ENCODE data around the gene NECTIN2. TPM values are rescaled to one million over a fixed set of nuclear protein-coding genes. Genes with fewer than 3 reads are reported as not detected.
"Not testable (repeated sequence)": the region's sequence is repeated elsewhere in the genome, so short reads cannot be mapped to it uniquely, and the experiment has no call there.

Gene NECTIN2
- total RNA-seq, 1 experiment from 2014 or later: 96.3 TPM

DNA sequence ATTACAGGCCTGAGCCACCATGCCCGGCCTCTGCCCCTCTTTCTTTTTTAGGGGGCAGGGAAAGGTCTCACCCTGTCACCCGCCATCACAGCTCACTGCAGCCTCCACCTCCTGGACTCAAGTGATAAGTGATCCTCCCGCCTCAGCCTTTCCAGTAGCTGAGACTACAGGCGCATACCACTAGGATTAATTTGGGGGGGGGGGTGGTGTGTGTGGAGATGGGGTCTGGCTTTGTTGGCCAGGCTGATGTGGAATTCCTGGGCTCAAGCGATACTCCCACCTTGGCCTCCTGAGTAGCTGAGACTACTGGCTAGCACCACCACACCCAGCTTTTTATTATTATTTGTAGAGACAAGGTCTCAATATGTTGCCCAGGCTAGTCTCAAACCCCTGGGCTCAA is 63.7 kb downstream of the NECTIN2 start:
- H3K9ac ChIP-seq (ENCODE audit: low read length): no peak overlapping the region
- no peak overlapping the region for H3K4me2 ChIP-seq (ENCODE audit: low read length)
- no peaks in the 10 kb centered on the region for H4K20me1 ChIP-seq (ENCODE audit: insufficient read depth)
- no TSS peak for BruUV-seq (replicated peaks)
- H3K36me3 ChIP-seq (ENCODE audit: control insufficient read depth in 1 of 2, insufficient read depth in 2 of 2, low read length in 2 of 2): no peaks in the 10 kb centered on the region
- ChIA-PET CTCF (no interaction called here), POLR2A (interaction anchor here (0.8 kb wide), 1 partner anchor 64 kb away, joined by 4 read pairs; no protein-coding TSS in a partner anchor), RAD21 (ENCODE audit: low non-redundant PET in 1 of 2, low total read pairs in 2 of 2, uncharacterized antibody in 2 of 2, unreplicated experiment in 2 of 2) (no interaction called here)
- no peaks in the 10 kb centered on the region for H3K79me2 ChIP-seq (ENCODE audit: insufficient read depth, low read length)
- no peaks in the 10 kb centered on the region for H3K27me3 ChIP-seq (ENCODE audit: insufficient read depth, low read length)
- H3K4me3 ChIP-seq (replicated peaks in 1 of 2; ENCODE audit: low read depth in 1 of 2, low read length in 2 of 2): no peak overlapping the region
- intact Hi-C loops (cut with micrococcal nuclease): no loop called here
- no peak overlapping the region for H2AFZ ChIP-seq (ENCODE audit: low read depth, low read length, poor library complexity, severe bottlenecking)
- DNase-seq (ENCODE audit: low read depth, low spot score): no peak
- no peak for ATAC-seq
- H3K9me2 ChIP-seq (ENCODE audit: insufficient read depth): no peaks in the 10 kb centered on the region
- TF ChIP-seq JUND (IDR thresholded peaks at IDR 0.05): no peak
- TF ChIP-seq TCF7L2 (IDR thresholded peaks at IDR 0.05; ENCODE audit: borderline replicate concordance, extremely low read depth, insufficient read depth, insufficient read length): no peak
- TF ChIP-seq, protein P1, sequence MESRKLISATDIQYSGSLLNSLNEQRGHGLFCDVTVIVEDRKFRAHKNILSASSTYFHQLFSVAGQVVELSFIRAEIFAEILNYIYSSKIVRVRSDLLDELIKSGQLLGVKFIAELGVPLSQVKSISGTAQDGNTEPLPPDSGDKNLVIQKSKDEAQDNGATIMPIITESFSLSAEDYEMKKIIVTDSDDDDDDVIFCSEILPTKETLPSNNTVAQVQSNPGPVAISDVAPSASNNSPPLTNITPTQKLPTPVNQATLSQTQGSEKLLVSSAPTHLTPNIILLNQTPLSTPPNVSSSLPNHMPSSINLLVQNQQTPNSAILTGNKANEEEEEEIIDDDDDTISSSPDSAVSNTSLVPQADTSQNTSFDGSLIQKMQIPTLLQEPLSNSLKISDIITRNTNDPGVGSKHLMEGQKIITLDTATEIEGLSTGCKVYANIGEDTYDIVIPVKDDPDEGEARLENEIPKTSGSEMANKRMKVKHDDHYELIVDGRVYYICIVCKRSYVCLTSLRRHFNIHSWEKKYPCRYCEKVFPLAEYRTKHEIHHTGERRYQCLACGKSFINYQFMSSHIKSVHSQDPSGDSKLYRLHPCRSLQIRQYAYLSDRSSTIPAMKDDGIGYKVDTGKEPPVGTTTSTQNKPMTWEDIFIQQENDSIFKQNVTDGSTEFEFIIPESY (IDR thresholded peaks at IDR 0.05; ENCODE audit: extremely low read depth, insufficient replicate concordance, low read length): no peak
- TF ChIP-seq SP1 (IDR thresholded peaks at IDR 0.05; ENCODE audit: low read depth): no peak
- TF ChIP-seq EGR1 (IDR thresholded peaks at IDR 0.05; ENCODE audit: low read depth): no peak
- TF ChIP-seq EZH2phosphoT487 (IDR thresholded peaks at IDR 0.05; ENCODE audit: borderline replicate concordance): no peak
- no peak for TF ChIP-seq POLR2AphosphoS5 (IDR thresholded peaks at IDR 0.05; ENCODE audit: low read depth, low read length)
- TF ChIP-seq YY1 (IDR thresholded peaks at IDR 0.05; ENCODE audit: extremely low read depth, insufficient replicate concordance, low read depth, low read length): no peak
- TF ChIP-seq SRF (IDR thresholded peaks at IDR 0.05; ENCODE audit: low read depth): no peak
- H3K9me3 ChIP-seq (ENCODE audit: control insufficient read depth in 1 of 2, insufficient read depth in 1 of 2, low read depth in 1 of 2, low read length in 2 of 2): no peaks in the 10 kb centered on the region
- peaks cover 24 to 53% of the 10 kb centered on the region in 2 experiments for H3K4me1 ChIP-seq (ENCODE audit: control insufficient read depth in 1 of 2, insufficient read depth in 2 of 2, low read length in 2 of 2)
- H3K27ac ChIP-seq (ENCODE audit: low read depth, low read length): no peak overlapping the region

DNA sequence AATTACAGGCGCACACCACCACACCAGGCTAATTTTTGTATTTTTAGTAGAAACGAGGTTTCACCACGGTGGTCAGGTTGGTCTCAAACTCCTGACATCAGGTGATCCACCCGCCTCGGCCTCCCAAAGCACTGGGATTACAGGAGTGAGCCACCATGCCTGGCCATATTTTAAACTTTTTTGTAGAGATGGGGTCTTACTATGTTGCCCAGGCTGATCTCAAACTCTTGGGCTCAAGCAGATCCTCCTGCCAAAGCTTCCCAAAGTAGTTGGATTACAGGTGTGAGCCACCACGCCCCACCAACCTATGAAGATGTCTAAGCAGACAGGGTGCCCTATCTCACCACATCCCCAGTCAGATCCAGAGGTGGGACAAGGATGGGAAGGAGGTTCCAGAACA is 65.8 kb downstream of the NECTIN2 start:
- CTCF ChIA-PET; H3K79me2 ChIP-seq (ENCODE audit: insufficient read depth, low read length); H3K27ac ChIP-seq (ENCODE audit: low read depth, low read length); H3K9ac ChIP-seq (ENCODE audit: low read length); H4K20me1 ChIP-seq (ENCODE audit: insufficient read depth); intact Hi-C loops (cut with micrococcal nuclease); BruUV-seq (replicated peaks); H3K27me3 ChIP-seq (ENCODE audit: insufficient read depth, low read length); POLR2A ChIA-PET; H3K9me3 ChIP-seq (ENCODE audit: control insufficient read depth in 1 of 2, insufficient read depth in 1 of 2, low read depth in 1 of 2, low read length in 2 of 2); DNase-seq (ENCODE audit: low read depth, low spot score); H3K4me3 ChIP-seq (replicated peaks in 1 of 2; ENCODE audit: low read depth in 1 of 2, low read length in 2 of 2); H2AFZ ChIP-seq (ENCODE audit: low read depth, low read length, poor library complexity, severe bottlenecking); H3K9me2 ChIP-seq (ENCODE audit: insufficient read depth); RAD21 ChIA-PET (ENCODE audit: low non-redundant PET in 1 of 2, low total read pairs in 2 of 2, uncharacterized antibody in 2 of 2, unreplicated experiment in 2 of 2); H3K36me3 ChIP-seq (ENCODE audit: control insufficient read depth in 1 of 2, insufficient read depth in 2 of 2, low read length in 2 of 2); ATAC-seq: not testable (repeated sequence)
- Histone ChIP-seq H3K4me2 (ENCODE audit: low read length) (peak overlapping the region; percentile 80; the same call in 1 of the 2 replicates), H3K4me1 (ENCODE audit: control insufficient read depth in 1 of 2, insufficient read depth in 2 of 2, low read length in 2 of 2) (peaks cover 21 to 40% of the 10 kb centered on the region in 2 experiments)
